ENCODE data around the gene GPNMB. TPM values are rescaled to one million over a fixed set of nuclear protein-coding genes. Genes with fewer than 3 reads are reported as not detected.
A peak's percentile ranks its signal among the peaks of the same experiment; 100 is the strongest.
"Not testable (repeated sequence)": the region's sequence is repeated elsewhere in the genome, so short reads cannot be mapped to it uniquely, and the experiment has no call there.

The GPNMB gene
- total RNA-seq, 1 experiment from 2014 or later, result 65.4 TPM

DNA sequence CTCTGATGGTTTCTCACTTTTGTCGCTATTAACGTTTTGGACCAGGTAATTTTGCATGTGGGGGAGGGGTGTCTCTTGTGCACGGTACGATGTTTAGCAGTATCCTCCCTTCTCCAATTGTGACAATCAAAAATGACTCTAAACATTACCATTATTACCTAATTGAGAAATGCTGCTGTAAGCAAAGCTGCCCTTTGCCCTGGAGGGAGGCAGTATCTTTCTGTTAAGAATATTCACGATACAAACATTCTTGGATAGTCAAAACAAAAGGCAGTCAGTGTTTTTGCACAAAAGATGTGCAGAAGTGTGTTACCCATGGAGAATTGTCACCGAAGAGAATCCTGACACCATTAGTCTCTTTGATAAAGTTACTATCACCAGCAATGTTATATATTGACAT is 62.2 kb downstream of the GPNMB start:
- peaks cover 94% of the 10 kb centered on the region for H3K36me3 ChIP-seq
- no peaks in the 10 kb centered on the region for H3K27me3 ChIP-seq
- DNase-seq, result no peak
- H3K4me3 ChIP-seq, result no peak overlapping the region
- no peaks in the 10 kb centered on the region; the same call in 1 of the 2 replicates for H3K9me3 ChIP-seq

DNA sequence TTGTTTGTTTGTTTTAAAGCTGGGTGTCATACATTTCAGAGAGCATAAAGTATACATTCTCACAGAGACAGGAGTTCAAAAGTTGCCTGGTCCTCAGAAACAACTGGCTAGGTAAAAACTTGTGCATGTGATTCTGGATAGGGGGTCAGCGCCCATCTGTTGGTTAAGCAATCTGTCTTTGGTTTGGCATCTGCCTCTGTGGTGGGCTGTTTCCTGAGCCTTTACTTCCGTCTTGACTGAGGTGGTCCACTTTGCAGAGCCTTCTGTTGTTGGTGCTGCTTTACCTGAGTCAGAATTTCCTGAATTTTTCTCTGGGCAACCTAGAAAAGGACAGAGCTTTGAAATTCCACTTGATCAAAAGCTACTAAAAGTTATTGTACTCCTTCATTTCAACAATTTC is 65.6 kb downstream of the GPNMB start:
- H3K9me3 ChIP-seq, DNase-seq, H3K4me3 ChIP-seq, H3K27me3 ChIP-seq: not testable (repeated sequence)
- H3K36me3 ChIP-seq, result peaks cover 86% of the 10 kb centered on the region

DNA sequence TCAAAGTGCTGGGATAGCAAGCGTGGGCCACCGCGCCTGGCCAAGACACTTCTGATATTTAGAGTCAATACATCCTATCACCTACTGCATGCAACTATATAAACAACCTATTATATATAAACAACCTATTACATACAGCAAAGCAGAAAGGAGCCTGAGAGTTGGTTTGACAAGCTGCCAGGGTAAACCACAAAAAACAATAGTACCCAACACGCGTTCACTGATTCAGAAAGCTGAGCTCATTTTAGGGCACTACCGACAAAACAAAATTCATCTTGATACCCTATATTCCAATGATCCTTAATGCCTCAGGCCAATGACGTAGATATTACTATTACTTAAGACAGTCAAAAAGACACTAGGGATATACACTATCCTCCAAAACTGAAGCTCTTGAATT is 68.8 kb downstream of the GPNMB start:
- Histone ChIP-seq H3K4me3 (no peak overlapping the region), H3K9me3 (no peaks in the 10 kb centered on the region), H3K27me3 (no peaks in the 10 kb centered on the region), H3K36me3 (peaks cover 78% of the 10 kb centered on the region)
- peak; percentile 57 for DNase-seq

Other genes starting within 250 kb of the GPNMB start
- 19.6 and 24.8 TPM in 2 replicates for gene HYCC1, start 232.6 kb upstream of the GPNMB start, total RNA-seq (2014; rRNA removed; shearing (Covaris generic); ENCODE audit: low replicate concordance)
- 16.2 and 19.7 TPM in 2 replicates for gene KLHL7, start 141.0 kb upstream of the GPNMB start, total RNA-seq (2014; rRNA removed; shearing (Covaris generic); ENCODE audit: low replicate concordance)
- gene NUP42, start 64.7 kb upstream of the GPNMB start, total RNA-seq (2014; rRNA removed; shearing (Covaris generic); ENCODE audit: low replicate concordance), result 19.4 and 29.4 TPM in 2 replicates
- 70.8 and 163 TPM in 2 replicates for gene MALSU1, start 52.6 kb downstream of the GPNMB start, total RNA-seq (2014; rRNA removed; shearing (Covaris generic); ENCODE audit: low replicate concordance)
- gene IGF2BP3, start 223.7 kb downstream of the GPNMB start, total RNA-seq (2014; rRNA removed; shearing (Covaris generic); ENCODE audit: low replicate concordance), result 51.8 and 80.7 TPM in 2 replicates

All from MG63 (cell line).